Osteoblast (primary cell): ENCODE data around the gene CXCR4. TPM values are rescaled to one million over a fixed set of nuclear protein-coding genes. Genes with fewer than 3 reads are reported as not detected.

ENCODE experiments used
- DNase-seq: peaks from one replicate; pipeline ENCODE4 v3.0.0; 2011; ENCODE audit warnings: low spot score, mixed read lengths; ENCODE audit not compliant: insufficient read length; ENCODE audit errors: missing footprints
- H2AFZ ChIP-seq: 2 replicates; pipeline ENCODE4 v1.6.0; 2011; ENCODE audit warnings: mild to moderate bottlenecking, low read length
- H3K27ac ChIP-seq: 2 replicates; pipeline ENCODE4 v1.5.1; 2011; ENCODE audit warnings: mild to moderate bottlenecking, low read depth, low read length, moderate library complexity
- H3K27me3 ChIP-seq: 2 replicates; pipeline ENCODE4 v1.6.0; 2012; ENCODE audit warnings: mild to moderate bottlenecking, control low read depth, inconsistent platforms, low read length, moderate library complexity; ENCODE audit not compliant: insufficient read depth
- H3K36me3 ChIP-seq: 2 replicates; pipeline ENCODE4 v1.5.1; 2011; ENCODE audit warnings: mild to moderate bottlenecking, low read length, control low read depth, moderate library complexity; ENCODE audit not compliant: insufficient read depth
- H3K4me1 ChIP-seq: 2 replicates; pipeline ENCODE4 v1.5.1; 2011; ENCODE audit warnings: mild to moderate bottlenecking, low read length, control low read depth, moderate library complexity; ENCODE audit not compliant: insufficient read depth
- H3K4me2 ChIP-seq: 2 replicates; pipeline ENCODE4 v1.6.0; 2011; ENCODE audit warnings: mild to moderate bottlenecking, low read length; ENCODE audit not compliant: insufficient read depth
- H3K4me3 ChIP-seq: fragments of 200-600 bp; sonication (generic); 3 replicates; pipeline ENCODE4 v1.5.1; 2012; ENCODE audit warnings: mild to moderate bottlenecking, low read length, inconsistent platforms; ENCODE audit not compliant: insufficient read depth
- H3K79me2 ChIP-seq: 2 replicates; pipeline ENCODE4 v1.6.0; 2012; ENCODE audit warnings: mild to moderate bottlenecking, low read length, control low read depth, inconsistent platforms; ENCODE audit not compliant: insufficient read depth
- H3K9me3 ChIP-seq: 2 replicates; pipeline ENCODE4 v1.5.1; 2011; ENCODE audit warnings: low read depth, low read length, control low read depth
- H4K20me1 ChIP-seq: 2 replicates; pipeline ENCODE4 v1.6.0; 2012; ENCODE audit warnings: mild to moderate bottlenecking, low read length, control low read depth; ENCODE audit not compliant: insufficient read depth
- total RNA-seq: library from RNA; depleted of rRNA; stranded (reverse); fragments of >200 nt; gene quantifications from 2 replicates; pipeline ENCODE4 v1.2.3, GENCODE V29; 2012
- TF ChIP-seq, protein P1 (sequence below): IDR thresholded peaks from 2 replicates; pipeline ENCODE4 v1.5.1; 2011; ENCODE audit warnings: mild to moderate bottlenecking, low read depth, low read length, moderate library complexity; ENCODE audit errors: extremely low read depth

The CXCR4 gene
- total RNA-seq, 1 donor, result under 0.01 TPM

GRCh38 chr2:136136931-136137330 is 19.0 kb upstream of the CXCR4 start:
- TF ChIP-seq, protein P1, sequence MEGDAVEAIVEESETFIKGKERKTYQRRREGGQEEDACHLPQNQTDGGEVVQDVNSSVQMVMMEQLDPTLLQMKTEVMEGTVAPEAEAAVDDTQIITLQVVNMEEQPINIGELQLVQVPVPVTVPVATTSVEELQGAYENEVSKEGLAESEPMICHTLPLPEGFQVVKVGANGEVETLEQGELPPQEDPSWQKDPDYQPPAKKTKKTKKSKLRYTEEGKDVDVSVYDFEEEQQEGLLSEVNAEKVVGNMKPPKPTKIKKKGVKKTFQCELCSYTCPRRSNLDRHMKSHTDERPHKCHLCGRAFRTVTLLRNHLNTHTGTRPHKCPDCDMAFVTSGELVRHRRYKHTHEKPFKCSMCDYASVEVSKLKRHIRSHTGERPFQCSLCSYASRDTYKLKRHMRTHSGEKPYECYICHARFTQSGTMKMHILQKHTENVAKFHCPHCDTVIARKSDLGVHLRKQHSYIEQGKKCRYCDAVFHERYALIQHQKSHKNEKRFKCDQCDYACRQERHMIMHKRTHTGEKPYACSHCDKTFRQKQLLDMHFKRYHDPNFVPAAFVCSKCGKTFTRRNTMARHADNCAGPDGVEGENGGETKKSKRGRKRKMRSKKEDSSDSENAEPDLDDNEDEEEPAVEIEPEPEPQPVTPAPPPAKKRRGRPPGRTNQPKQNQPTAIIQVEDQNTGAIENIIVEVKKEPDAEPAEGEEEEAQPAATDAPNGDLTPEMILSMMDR, result no peak
- Histone ChIP-seq H3K27me3 (no peaks in the 10 kb centered on the region), H3K4me3 (no peak overlapping the region), H3K36me3 (no peaks in the 10 kb centered on the region), H3K79me2 (no peaks in the 10 kb centered on the region), H3K4me1 (no peaks in the 10 kb centered on the region), H3K9me3 (no peaks in the 10 kb centered on the region), H2AFZ (no peak overlapping the region), H3K27ac (no peak overlapping the region), H4K20me1 (no peaks in the 10 kb centered on the region), H3K4me2 (no peak overlapping the region)
- DNase-seq, result no peak

DNA sequence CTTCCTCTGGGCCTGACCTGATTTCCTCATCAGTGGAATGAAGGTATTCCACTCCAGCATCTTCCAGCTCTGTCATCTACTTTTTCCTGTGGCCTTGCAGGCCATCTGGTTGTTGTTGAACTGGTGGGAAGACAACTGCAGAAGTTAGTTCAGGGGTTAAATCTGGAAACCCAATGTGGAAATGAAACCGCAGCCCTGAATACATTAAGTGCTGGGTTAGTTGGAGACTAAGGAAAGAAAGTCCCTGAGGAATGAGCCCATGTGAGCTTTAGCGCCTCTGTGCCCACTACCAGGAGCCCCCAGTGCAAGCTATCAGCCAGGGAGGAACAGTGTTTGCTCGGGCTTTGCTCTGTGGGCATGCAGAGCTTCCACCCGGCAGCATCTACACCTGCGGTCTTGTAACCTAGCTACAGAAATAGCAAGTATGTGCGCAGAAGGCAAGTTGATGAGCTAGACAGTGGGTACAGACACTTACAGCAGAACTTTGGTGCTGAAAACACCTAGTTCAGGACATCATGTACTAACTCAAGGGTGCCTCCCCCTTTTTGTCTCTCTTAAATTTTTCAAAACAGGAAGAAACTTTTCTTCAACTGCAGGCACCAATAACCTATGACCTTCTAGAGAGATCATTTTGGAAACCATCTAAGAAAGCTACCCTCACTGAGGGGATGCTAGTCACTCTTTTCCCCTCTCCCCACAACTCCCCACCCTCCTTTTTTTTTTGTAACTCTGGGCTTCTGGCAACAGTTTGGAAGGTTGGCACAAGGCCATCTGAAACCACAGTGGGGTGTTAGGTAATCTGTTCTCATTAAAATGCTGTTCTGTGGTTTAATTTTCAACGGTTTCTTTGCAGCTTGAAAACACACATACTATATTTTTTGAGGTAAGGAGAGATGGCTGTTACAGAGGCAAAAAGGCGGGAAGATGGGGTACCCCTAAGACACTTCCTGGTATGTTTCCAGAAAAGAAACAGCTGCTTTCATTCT is 18.3 kb upstream of the CXCR4 start:
- Histone ChIP-seq H2AFZ (no peak overlapping the region), H3K27me3 (no peaks in the 10 kb centered on the region), H3K27ac (no peak overlapping the region), H3K4me1 (no peaks in the 10 kb centered on the region), H3K9me3 (no peaks in the 10 kb centered on the region), H3K4me2 (no peak overlapping the region), H3K36me3 (no peaks in the 10 kb centered on the region), H3K4me3 (no peak overlapping the region), H3K79me2 (no peaks in the 10 kb centered on the region), H4K20me1 (no peaks in the 10 kb centered on the region)
- TF ChIP-seq, protein P1, result no peak
- no peak for DNase-seq

DNA sequence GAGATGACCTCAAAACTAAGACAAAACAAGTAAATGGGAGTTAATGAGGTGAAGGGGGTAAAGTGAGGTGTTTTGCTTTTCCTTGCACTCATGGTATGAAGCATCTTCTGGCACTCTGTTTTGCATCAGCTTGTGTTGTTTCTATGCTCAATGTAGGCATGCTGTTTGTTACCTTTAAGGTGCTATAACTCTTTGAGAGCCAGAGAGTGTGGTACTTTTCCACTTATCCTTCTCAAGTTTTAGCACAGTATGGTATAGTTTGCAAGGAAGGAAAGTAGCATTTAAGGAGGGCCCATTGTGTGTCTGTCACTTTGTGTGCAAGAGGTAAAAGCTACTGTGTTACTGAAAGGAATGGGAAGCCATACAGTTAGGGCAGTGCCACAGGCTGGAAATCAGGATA is 17.5 kb upstream of the CXCR4 start:
- Histone ChIP-seq H3K36me3 (no peaks in the 10 kb centered on the region), H3K4me3 (no peak overlapping the region), H3K4me2 (no peak overlapping the region), H3K4me1 (no peaks in the 10 kb centered on the region), H3K27me3 (no peaks in the 10 kb centered on the region), H2AFZ (no peak overlapping the region), H3K9me3 (no peaks in the 10 kb centered on the region), H3K79me2 (no peaks in the 10 kb centered on the region), H3K27ac (no peak overlapping the region), H4K20me1 (no peaks in the 10 kb centered on the region)
- TF ChIP-seq, protein P1, result no peak
- DNase-seq, result no peak

DNA sequence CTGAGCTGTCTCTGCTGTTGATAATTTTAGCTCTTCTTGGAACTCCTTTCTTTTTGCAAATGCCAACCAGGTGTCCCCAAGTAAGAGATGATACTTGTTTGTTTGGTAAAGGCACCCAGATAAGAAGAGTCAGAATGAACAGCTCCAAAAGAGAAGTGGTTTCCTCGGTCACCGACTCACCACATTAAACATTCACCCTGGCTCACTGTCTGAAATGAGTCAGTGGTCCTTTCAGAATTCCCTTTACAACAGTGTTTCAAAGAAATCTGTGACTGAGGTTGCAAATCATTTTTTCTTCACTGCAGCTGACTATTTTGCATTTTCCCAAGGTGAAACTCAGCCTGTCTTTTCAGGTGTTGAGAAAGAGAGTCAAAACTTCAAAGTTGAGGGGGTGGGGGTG is 16.2 kb upstream of the CXCR4 start:
- no peaks in the 10 kb centered on the region for H3K36me3 ChIP-seq
- no peak overlapping the region for H3K27ac ChIP-seq
- DNase-seq, result no peak
- no peak overlapping the region for H2AFZ ChIP-seq
- no peaks in the 10 kb centered on the region for H4K20me1 ChIP-seq
- no peak overlapping the region for H3K4me3 ChIP-seq
- TF ChIP-seq, protein P1, result no peak
- H3K79me2 ChIP-seq, result no peaks in the 10 kb centered on the region
- H3K4me2 ChIP-seq, result no peak overlapping the region
- H3K9me3 ChIP-seq, result no peaks in the 10 kb centered on the region
- H3K4me1 ChIP-seq, result no peaks in the 10 kb centered on the region
- no peaks in the 10 kb centered on the region for H3K27me3 ChIP-seq
